HCT116 (cell line): ENCODE measurements around the gene RUFY1. TPM values are rescaled to one million over a fixed set of nuclear protein-coding genes. Genes with fewer than 3 reads are reported as not detected.

Experiments
- ATAC-seq: fragments of 200-7000 bp; cut with Tn5 transposase; 2 replicates; pipeline ENCODE4 v1.9.1; 2020; ENCODE audit warnings: mild to moderate bottlenecking, moderate library complexity
- BruUV-seq: library from RNA; stranded (reverse); fragments of 400-500 nt; replicated peaks from 2 replicates; lab custom pipeline; 2021; lab: Mats Ljungman, UMichigan
- CTCF ChIA-PET: fragments of 300-600 bp; sonication (Branson Sonifier 250); formaldehyde crosslinking; loops from one replicate; lab custom pipeline; 2021; ENCODE audit warnings: antibody characterized with exemption; lab: Charles Lee
- POLR2A ChIA-PET: fragments of 300-600, 350-600 bp; sonication (Branson Sonifier 250); formaldehyde crosslinking; loops from one replicate; lab custom pipeline; 2021; ENCODE audit warnings: antibody characterized with exemption; lab: Charles Lee
- RAD21 ChIA-PET, 2 experiments: fragments of 300-600 bp; sonication (Branson Sonifier 250); formaldehyde crosslinking; loops; one replicate each; lab custom pipeline; 2023; ENCODE audit warnings: low total read pairs in 2 of 2; ENCODE audit not compliant: uncharacterized antibody in 2 of 2, unreplicated experiment in 2 of 2, low non-redundant PET in 1 of 2; lab: Charles Lee
- DNase-seq: peaks from one replicate; pipeline ENCODE4 v3.0.0-alpha.2; 2010; ENCODE audit warnings: low read depth, low spot score
- H2AFZ ChIP-seq: fragments of 200-600 bp; shearing (Covaris generic), sonication (generic); 2 replicates; pipeline ENCODE4 v1.6.1; 2017; ENCODE audit warnings: low read depth, mixed run types, mixed read lengths, antibody characterized with exemption, low read length; ENCODE audit not compliant: poor library complexity, severe bottlenecking
- H3K27ac ChIP-seq: 2 replicates; pipeline ENCODE4 v1.5.1; 2012; ENCODE audit warnings: low read depth, low read length
- H3K27me3 ChIP-seq: fragments of 200-600 bp; sonication (generic); 2 replicates; pipeline ENCODE4 v1.6.1; 2016; ENCODE audit warnings: mixed run types, low read length, mixed read lengths; ENCODE audit not compliant: insufficient read depth
- H3K36me3 ChIP-seq, 2 experiments: fragments of 200-500 bp in 1 of 2; fragments of 200-600 bp in 1 of 2; sonication (Bioruptor generic) in 1 of 2; sonication (generic) in 1 of 2; 2 replicates each; pipeline versions ENCODE4 v1.5.1 to v1.6.1; 2014 to 2016; ENCODE audit warnings: low read length in 2 of 2, inconsistent platforms in 1 of 2, mixed read lengths in 1 of 2, mixed run types in 1 of 2; ENCODE audit not compliant: insufficient read depth in 2 of 2, control insufficient read depth in 1 of 2
- H3K4me1 ChIP-seq, 2 experiments: fragments of 200-600 bp in 1 of 2; sonication (generic) in 1 of 2; 2 replicates each; pipeline versions ENCODE4 v1.5.1 to v1.6.1; 2012 to 2017; ENCODE audit warnings: low read length in 2 of 2, inconsistent platforms in 1 of 2, mild to moderate bottlenecking in 1 of 2, mixed read lengths in 1 of 2, mixed run types in 1 of 2, moderate library complexity in 1 of 2; ENCODE audit not compliant: insufficient read depth in 2 of 2, control insufficient read depth in 1 of 2
- H3K4me2 ChIP-seq: fragments of 200-600 bp; sonication (generic); 2 replicates; pipeline ENCODE4 v1.6.1; 2017; ENCODE audit warnings: mixed run types, low read length, mixed read lengths
- H3K4me3 ChIP-seq, 2 experiments: fragments of 200-600 bp in 1 of 2; sonication (generic) in 1 of 2; replicated peaks in 1 of 2; 2 replicates each; pipeline ENCODE4 v1.5.1; 2011 to 2016; ENCODE audit warnings: low read length in 2 of 2, control low read depth in 1 of 2, low read depth in 1 of 2, mild to moderate bottlenecking in 1 of 2, mixed read lengths in 1 of 2, mixed run types in 1 of 2
- H3K79me2 ChIP-seq: fragments of 200-600 bp; sonication (generic); 2 replicates; pipeline ENCODE4 v1.6.1; 2017; ENCODE audit warnings: mild to moderate bottlenecking, mixed run types, low read length, moderate library complexity, mixed read lengths; ENCODE audit not compliant: insufficient read depth
- H3K9ac ChIP-seq: fragments of 200-600 bp; sonication (generic); 2 replicates; pipeline ENCODE4 v1.6.1; 2016; ENCODE audit warnings: low read length, mixed read lengths
- H3K9me2 ChIP-seq: fragments of 200-600 bp; sonication (generic), shearing (Covaris generic); 2 replicates; pipeline ENCODE4 v1.6.1; 2017; ENCODE audit warnings: mixed run types, mild to moderate bottlenecking, moderate library complexity; ENCODE audit not compliant: insufficient read depth
- H3K9me3 ChIP-seq, 2 experiments: fragments of 200-500 bp in 1 of 2; fragments of 200-600 bp in 1 of 2; sonication (Bioruptor generic) in 1 of 2; sonication (generic) in 1 of 2; 2 replicates each; pipeline ENCODE4 v1.6.1; 2014 to 2017; ENCODE audit warnings: low read length in 2 of 2, mixed read lengths in 2 of 2, inconsistent platforms in 1 of 2, low read depth in 1 of 2, mild to moderate bottlenecking in 1 of 2, mixed run types in 1 of 2, moderate library complexity in 1 of 2; ENCODE audit not compliant: control insufficient read depth in 1 of 2, insufficient read depth in 1 of 2
- H4K20me1 ChIP-seq: fragments of 200-600 bp; sonication (generic), shearing (Covaris generic); 2 replicates; pipeline ENCODE4 v1.6.1; 2017; ENCODE audit warnings: mixed run types, mild to moderate bottlenecking, moderate library complexity; ENCODE audit not compliant: insufficient read depth
- CBX3 ChIP-seq: IDR thresholded peaks from 2 replicates; pipeline ENCODE4 v1.6.1; 2012; ENCODE audit warnings: low read depth
- CEBPB ChIP-seq: IDR thresholded peaks from 2 replicates; pipeline ENCODE4 v1.6.1; 2012; ENCODE audit warnings: low read depth
- ELF1 ChIP-seq: IDR thresholded peaks from 2 replicates; pipeline ENCODE4 v1.6.1; 2012; ENCODE audit warnings: low read depth, borderline replicate concordance
- EZH2 ChIP-seq: fragments of 200-600 bp; sonication (generic); IDR thresholded peaks from 2 replicates; pipeline ENCODE4 v1.6.1; 2017; ENCODE audit warnings: antibody characterized with exemption, mixed run types
- EZH2phosphoT487 ChIP-seq: fragments of 200-600 bp; IDR thresholded peaks from 2 replicates; pipeline ENCODE4 v1.6.1; 2018; ENCODE audit warnings: antibody characterized with exemption, borderline replicate concordance
- FOSL1 ChIP-seq: IDR thresholded peaks from 2 replicates; pipeline ENCODE4 v1.6.1; 2012; ENCODE audit warnings: low read depth
- MAX ChIP-seq: IDR thresholded peaks from 2 replicates; pipeline ENCODE4 v1.6.1; 2012
- POLR2A ChIP-seq: IDR thresholded peaks from 2 replicates; pipeline ENCODE4 v1.7.0; 2011; ENCODE audit warnings: borderline replicate concordance; ENCODE audit not compliant: insufficient read depth, insufficient read length; ENCODE audit errors: extremely low read depth
- SIN3A ChIP-seq: IDR thresholded peaks from 2 replicates; pipeline ENCODE4 v1.6.1; 2012; ENCODE audit warnings: low read depth
- SRF ChIP-seq: IDR thresholded peaks from 2 replicates; pipeline ENCODE4 v1.6.1; 2012; ENCODE audit warnings: low read depth
- YY1 ChIP-seq: IDR thresholded peaks from 2 replicates; pipeline ENCODE4 v1.6.1; 2011; ENCODE audit warnings: low read length, low read depth, moderate library complexity, mild to moderate bottlenecking; ENCODE audit not compliant: insufficient replicate concordance; ENCODE audit errors: extremely low read depth
- intact Hi-C: fragments of 100-400 bp; cut with micrococcal nuclease; formaldehyde crosslinking; loops from 2 replicates; pipeline ENCODE4 v1.10.0; 2022
- total RNA-seq: library from RNA; stranded (reverse); gene quantifications from one replicate; pipeline ENCODE4 v1.2.1, GENCODE V29; 2021; ENCODE audit not compliant: unreplicated experiment
- TF ChIP-seq, protein P1 (sequence below): IDR thresholded peaks from 2 replicates; pipeline ENCODE4 v1.6.1; 2012; ENCODE audit warnings: low read depth

The RUFY1 gene
- total RNA-seq, 1 experiment from 2014 or later: 32.9 TPM

GRCh38 chr5:179618923-179619554 lies 68.7 kb downstream of the RUFY1 start (continued):
- no peak for TF ChIP-seq EZH2
- no peak for TF ChIP-seq ELF1
- no peak for TF ChIP-seq SIN3A
- no peak for TF ChIP-seq CEBPB
- no peak for TF ChIP-seq POLR2A
- TF ChIP-seq, protein P1, sequence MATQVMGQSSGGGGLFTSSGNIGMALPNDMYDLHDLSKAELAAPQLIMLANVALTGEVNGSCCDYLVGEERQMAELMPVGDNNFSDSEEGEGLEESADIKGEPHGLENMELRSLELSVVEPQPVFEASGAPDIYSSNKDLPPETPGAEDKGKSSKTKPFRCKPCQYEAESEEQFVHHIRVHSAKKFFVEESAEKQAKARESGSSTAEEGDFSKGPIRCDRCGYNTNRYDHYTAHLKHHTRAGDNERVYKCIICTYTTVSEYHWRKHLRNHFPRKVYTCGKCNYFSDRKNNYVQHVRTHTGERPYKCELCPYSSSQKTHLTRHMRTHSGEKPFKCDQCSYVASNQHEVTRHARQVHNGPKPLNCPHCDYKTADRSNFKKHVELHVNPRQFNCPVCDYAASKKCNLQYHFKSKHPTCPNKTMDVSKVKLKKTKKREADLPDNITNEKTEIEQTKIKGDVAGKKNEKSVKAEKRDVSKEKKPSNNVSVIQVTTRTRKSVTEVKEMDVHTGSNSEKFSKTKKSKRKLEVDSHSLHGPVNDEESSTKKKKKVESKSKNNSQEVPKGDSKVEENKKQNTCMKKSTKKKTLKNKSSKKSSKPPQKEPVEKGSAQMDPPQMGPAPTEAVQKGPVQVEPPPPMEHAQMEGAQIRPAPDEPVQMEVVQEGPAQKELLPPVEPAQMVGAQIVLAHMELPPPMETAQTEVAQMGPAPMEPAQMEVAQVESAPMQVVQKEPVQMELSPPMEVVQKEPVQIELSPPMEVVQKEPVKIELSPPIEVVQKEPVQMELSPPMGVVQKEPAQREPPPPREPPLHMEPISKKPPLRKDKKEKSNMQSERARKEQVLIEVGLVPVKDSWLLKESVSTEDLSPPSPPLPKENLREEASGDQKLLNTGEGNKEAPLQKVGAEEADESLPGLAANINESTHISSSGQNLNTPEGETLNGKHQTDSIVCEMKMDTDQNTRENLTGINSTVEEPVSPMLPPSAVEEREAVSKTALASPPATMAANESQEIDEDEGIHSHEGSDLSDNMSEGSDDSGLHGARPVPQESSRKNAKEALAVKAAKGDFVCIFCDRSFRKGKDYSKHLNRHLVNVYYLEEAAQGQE: no peak
- no peak for TF ChIP-seq YY1

- POLR2A ChIA-PET: interaction anchor here (1.6 kb wide), 1 partner anchor 9 kb away, joined by 3 read pairs; no protein-coding TSS in a partner anchor
Measured at GRCh38 chr5:179619776-179620175, 69.4 kb downstream of the RUFY1 start.

More at GRCh38 chr5:179619776-179620175, 69.4 kb downstream of the RUFY1 start:
- H3K27ac ChIP-seq: no peak overlapping the region
- TF ChIP-seq, protein P1: no peak
- TF ChIP-seq YY1 (no peak), MAX (no peak), EZH2phosphoT487 (no peak), EZH2 (no peak), SRF (no peak), CEBPB (no peak), CBX3 (no peak), FOSL1 (no peak)
- TF ChIP-seq, all 23 proteins: peak for 0
- no peaks in the 10 kb centered on the region for H3K9me3 ChIP-seq
- ATAC-seq (no peak), DNase-seq (no peak)
- intact Hi-C loops: loop anchor here (5.0 kb wide), 2 partner anchors 48 to 62 kb away; no protein-coding TSS in a partner anchor
- H3K9ac ChIP-seq: no peak overlapping the region
- peaks cover 69 to 75% of the 10 kb centered on the region in 2 experiments for H3K36me3 ChIP-seq
- no peaks in the 10 kb centered on the region for H3K9me2 ChIP-seq
- no TSS peak for BruUV-seq
- H3K79me2 ChIP-seq: peaks cover 86% of the 10 kb centered on the region
- ChIA-PET CTCF (no interaction called here), RAD21 (no interaction called here)
- H3K4me2 ChIP-seq: no peak overlapping the region
- no peaks in the 10 kb centered on the region for H3K27me3 ChIP-seq
- H4K20me1 ChIP-seq: peaks cover 76% of the 10 kb centered on the region
- no peak overlapping the region for H3K4me3 ChIP-seq
- peaks cover 11 to 26% of the 10 kb centered on the region in 2 experiments for H3K4me1 ChIP-seq
- no peak overlapping the region for H2AFZ ChIP-seq
